KBM-7 (cell line): Measurements from ENCODE around the gene PHKA1.
"Not testable (repeated sequence)": the region's sequence is repeated elsewhere in the genome, so short reads cannot be mapped to it uniquely, and the experiment has no call there.

Source experiments
- DNase-seq: peaks from one replicate; pipeline ENCODE4 v3.0.0-alpha.2; 2015
- in situ Hi-C: fragments of 300-500 bp; cut with MboI; formaldehyde crosslinking; loops from 2 replicates; pipeline ENCODE4 v1.14.3; 2020; ENCODE audit warnings: low sequenced_read_pairs, low pct_unique_long_range_greater_than_20kb, mixed read lengths

The PHKA1 gene

GRCh38 chrX:72676465-72676864 is 37.6 kb downstream of the PHKA1 start:
- in situ Hi-C loops: no loop called here
- DNase-seq: no peak

GRCh38 chrX:72673951-72674350 is 40.2 kb downstream of the PHKA1 start:
- in situ Hi-C loops, DNase-seq: not testable (repeated sequence)

- in situ Hi-C loops, DNase-seq: not testable (repeated sequence)
These were observed 44.6 kb downstream of the PHKA1 start for GRCh38 chrX:72669508-72669907.

GRCh38 chrX:72666451-72666850 is 47.7 kb downstream of the PHKA1 start:
- DNase-seq: no peak
- in situ Hi-C loops: no loop called here

GRCh38 chrX:72663737-72664136 is 50.4 kb downstream of the PHKA1 start:
- in situ Hi-C loops: no loop called here
- DNase-seq: no peak

- no peak for DNase-seq
- in situ Hi-C loops: no loop called here
These were observed 51.9 kb downstream of the PHKA1 start for GRCh38 chrX:72662020-72662747.

- in situ Hi-C loops: no loop called here
- DNase-seq: no peak
These were observed 54.4 kb downstream of the PHKA1 start for GRCh38 chrX:72659723-72660122.

- in situ Hi-C loops: no loop called here
- no peak for DNase-seq
These were observed 62.0 kb downstream of the PHKA1 start for GRCh38 chrX:72652082-72652481.

- in situ Hi-C loops: no loop called here
- peak; percentile 89 for DNase-seq
These were observed 69.2 kb downstream of the PHKA1 start for GRCh38 chrX:72644946-72645345.

- DNase-seq: no peak
- in situ Hi-C loops: no loop called here
These were observed 72.5 kb downstream of the PHKA1 start for GRCh38 chrX:72641611-72642010.

- in situ Hi-C loops: no loop called here
These were observed 78.2 kb downstream of the PHKA1 start for GRCh38 chrX:72635930-72636329.

GRCh38 chrX:72634331-72634730 is 79.8 kb downstream of the PHKA1 start:
- in situ Hi-C loops: no loop called here
- no peak for DNase-seq

More at GRCh38 chrX:72635930-72636329, 78.2 kb downstream of the PHKA1 start:
- no peak for DNase-seq

GRCh38 chrX:72630185-72630584 is 83.9 kb downstream of the PHKA1 start:
- DNase-seq: no peak
- in situ Hi-C loops: no loop called here

GRCh38 chrX:72624194-72624593 is 89.9 kb downstream of the PHKA1 start:
- in situ Hi-C loops: no loop called here
- no peak for DNase-seq

GRCh38 chrX:72621625-72622485 is 92.3 kb downstream of the PHKA1 start:
- DNase-seq: no peak
- in situ Hi-C loops: no loop called here

- DNase-seq: no peak
- in situ Hi-C loops: no loop called here
These were observed 92.9 kb downstream of the PHKA1 start for GRCh38 chrX:72621163-72621562.

- in situ Hi-C loops: no loop called here
- DNase-seq: no peak
These were observed 93.5 kb downstream of the PHKA1 start for GRCh38 chrX:72620550-72621145.

- in situ Hi-C loops: no loop called here
These were observed 104.8 kb downstream of the PHKA1 start for GRCh38 chrX:72609313-72609712.

GRCh38 chrX:72604705-72605104 is 109.4 kb downstream of the PHKA1 start:
- in situ Hi-C loops: no loop called here
- no peak for DNase-seq

More at GRCh38 chrX:72609313-72609712, 104.8 kb downstream of the PHKA1 start:
- peak; percentile 19 for DNase-seq

- in situ Hi-C loops: no loop called here
- DNase-seq: no peak
These were observed 110.0 kb downstream of the PHKA1 start for GRCh38 chrX:72604112-72604511.
